ENCODE results near the gene SINHCAF. TPM values are rescaled to one million over a fixed set of nuclear protein-coding genes. Genes with fewer than 3 reads are reported as not detected.
"Not testable (repeated sequence)": the region's sequence is repeated elsewhere in the genome, so short reads cannot be mapped to it uniquely, and the experiment has no call there.

The SINHCAF gene
- polyA plus RNA-seq, 1 donor from 2014 or later, result 126 TPM

DNA sequence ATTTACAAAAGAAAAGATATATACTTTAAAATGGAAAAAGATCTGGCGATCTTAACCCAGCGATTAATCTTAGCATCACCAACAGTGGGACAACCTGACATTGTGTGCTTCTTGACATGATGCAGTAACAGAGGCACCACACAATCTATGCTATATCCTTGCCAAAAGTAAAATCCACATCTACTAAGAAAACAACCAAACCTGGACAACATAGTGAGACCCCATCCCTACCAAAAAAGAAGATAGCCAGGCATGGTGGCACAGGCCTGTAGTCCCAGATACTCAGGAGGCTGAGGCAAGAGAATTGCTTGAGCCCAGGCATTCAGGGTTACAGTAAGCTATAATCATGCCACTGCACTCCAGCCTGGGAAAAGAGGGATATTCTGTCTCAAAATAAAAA, 50.5 kb downstream of the SINHCAF start:
- Mint-ChIP-seq H3K27me3 (no peaks in the 10 kb centered on the region), H3K27ac (no peak overlapping the region), H3K36me3 (peaks cover 6% of the 10 kb centered on the region), H3K4me3 (no peak overlapping the region), H3K4me1 (peaks cover 0 to 4% (median 0%) of the 10 kb centered on the region in 3 donors), H3K9me3 (no peaks in the 10 kb centered on the region)

- Mint-ChIP-seq H3K4me1 (peaks cover 0 to 4% (median 0%) of the 10 kb centered on the region in 3 donors), H3K27ac (peak overlapping the region in 1 of 3 donors; percentile 12), H3K4me3 (no peak overlapping the region), H3K27me3 (no peaks in the 10 kb centered on the region), H3K9me3 (no peaks in the 10 kb centered on the region), H3K36me3 (peaks cover 9% of the 10 kb centered on the region)
These were observed 51.2 kb downstream of the SINHCAF start for GRCh38 chr12:31274520-31275300.

GRCh38 chr12:31273794-31274193, 52.2 kb downstream of the SINHCAF start:
- not testable (repeated sequence) for H3K27ac Mint-ChIP-seq, H3K9me3 Mint-ChIP-seq, H3K4me1 Mint-ChIP-seq, H3K27me3 Mint-ChIP-seq, H3K4me3 Mint-ChIP-seq
- peaks cover 11% of the 10 kb centered on the region for H3K36me3 Mint-ChIP-seq

GRCh38 chr12:31272607-31273225, 53.2 kb downstream of the SINHCAF start:
- Mint-ChIP-seq H3K4me1 (peaks cover 0 to 4% (median 0%) of the 10 kb centered on the region in 3 donors), H3K27me3 (no peaks in the 10 kb centered on the region), H3K9me3 (no peaks in the 10 kb centered on the region), H3K36me3 (peaks cover 5% of the 10 kb centered on the region), H3K4me3 (no peak overlapping the region), H3K27ac (peak overlapping the region in 1 of 3 donors; percentile 64)

- Mint-ChIP-seq H3K27ac (no peak overlapping the region), H3K9me3 (no peaks in the 10 kb centered on the region)
These were observed 58.0 kb downstream of the SINHCAF start for GRCh38 chr12:31267966-31268365.

DNA sequence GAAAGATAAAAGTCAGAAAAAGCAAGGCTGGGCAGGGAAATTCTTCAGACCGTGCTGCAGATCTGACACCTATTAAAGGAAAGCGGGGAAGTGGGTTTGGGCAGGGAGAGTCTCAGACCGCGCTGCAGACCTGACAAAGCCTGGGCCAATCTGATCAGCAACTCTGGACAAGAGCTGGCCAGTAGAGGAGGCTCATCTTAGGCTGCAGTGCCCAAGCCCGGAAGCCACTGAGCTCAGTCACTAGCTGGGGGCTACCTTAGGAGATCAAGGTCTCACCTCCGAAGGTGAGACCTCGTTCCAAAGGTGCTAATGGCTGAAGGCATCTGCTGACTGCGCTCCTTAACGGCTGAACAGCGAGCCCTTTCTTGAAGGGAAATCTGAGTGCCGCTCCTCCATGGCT, 60.2 kb downstream of the SINHCAF start:
- no peaks in the 10 kb centered on the region for H3K27me3 Mint-ChIP-seq
- H3K4me1 Mint-ChIP-seq, result no peaks in the 10 kb centered on the region
- no peak overlapping the region for H3K27ac Mint-ChIP-seq
- H3K4me3 Mint-ChIP-seq, result no peak overlapping the region
- H3K9me3 Mint-ChIP-seq, result no peaks in the 10 kb centered on the region
- peaks cover 7% of the 10 kb centered on the region for H3K36me3 Mint-ChIP-seq

More at GRCh38 chr12:31267966-31268365, 58.0 kb downstream of the SINHCAF start:
- H3K36me3 Mint-ChIP-seq, result peaks cover 7% of the 10 kb centered on the region
- H3K4me3 Mint-ChIP-seq, result no peak overlapping the region
- H3K27me3 Mint-ChIP-seq, result no peaks in the 10 kb centered on the region
- H3K4me1 Mint-ChIP-seq, result peaks cover 0 to 4% (median 0%) of the 10 kb centered on the region in 3 donors

DNA sequence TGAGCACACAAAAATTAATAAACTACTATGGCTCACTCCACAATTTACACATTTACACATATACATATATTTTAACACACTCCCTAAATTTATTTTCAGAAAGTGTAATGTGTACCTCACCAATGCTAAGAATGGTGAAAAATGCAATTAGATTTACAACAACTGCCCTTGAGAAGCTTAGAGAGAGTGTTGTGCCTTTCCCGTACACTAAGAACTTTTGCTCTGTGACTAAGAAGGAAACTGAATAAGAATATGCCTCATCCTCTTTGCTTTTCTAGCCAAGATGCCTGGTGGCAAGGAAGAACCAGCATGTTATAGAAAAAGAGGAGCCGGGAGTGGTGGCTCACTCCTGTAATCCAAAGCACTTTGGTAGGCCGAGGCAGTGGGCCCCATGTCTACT, 62.3 kb downstream of the SINHCAF start:
- H3K27ac Mint-ChIP-seq, result no peak overlapping the region

GRCh38 chr12:31261744-31262143, 64.2 kb downstream of the SINHCAF start:
- Mint-ChIP-seq H3K36me3 (no peaks in the 10 kb centered on the region), H3K4me3 (no peak overlapping the region), H3K27ac (no peak overlapping the region), H3K4me1 (no peaks in the 10 kb centered on the region), H3K9me3 (no peaks in the 10 kb centered on the region), H3K27me3 (no peaks in the 10 kb centered on the region)

More for the DNA sequence above, 62.3 kb downstream of the SINHCAF start:
- Mint-ChIP-seq H3K4me3 (no peak overlapping the region), H3K27me3 (no peaks in the 10 kb centered on the region), H3K36me3 (peaks cover 2% of the 10 kb centered on the region), H3K4me1 (no peaks in the 10 kb centered on the region), H3K9me3 (no peaks in the 10 kb centered on the region)

GRCh38 chr12:31260840-31261239, 65.1 kb downstream of the SINHCAF start:
- Mint-ChIP-seq H3K9me3 (no peaks in the 10 kb centered on the region), H3K4me3 (no peak overlapping the region), H3K36me3 (no peaks in the 10 kb centered on the region), H3K27ac (no peak overlapping the region), H3K4me1 (no peaks in the 10 kb centered on the region), H3K27me3 (no peaks in the 10 kb centered on the region)

GRCh38 chr12:31259136-31259886, 66.6 kb downstream of the SINHCAF start:
- H3K4me1 Mint-ChIP-seq, result no peaks in the 10 kb centered on the region
- H3K36me3 Mint-ChIP-seq, result no peaks in the 10 kb centered on the region
- no peak overlapping the region for H3K4me3 Mint-ChIP-seq
- H3K27me3 Mint-ChIP-seq, result no peaks in the 10 kb centered on the region
- no peaks in the 10 kb centered on the region for H3K9me3 Mint-ChIP-seq
- H3K27ac Mint-ChIP-seq, result no peak overlapping the region

GRCh38 chr12:31257784-31258183, 68.2 kb downstream of the SINHCAF start:
- H3K9me3 Mint-ChIP-seq, result no peaks in the 10 kb centered on the region
- H3K36me3 Mint-ChIP-seq, result no peaks in the 10 kb centered on the region
- no peak overlapping the region for H3K4me3 Mint-ChIP-seq
- no peak overlapping the region for H3K27ac Mint-ChIP-seq
- no peaks in the 10 kb centered on the region for H3K27me3 Mint-ChIP-seq
- H3K4me1 Mint-ChIP-seq, result no peaks in the 10 kb centered on the region

DNA sequence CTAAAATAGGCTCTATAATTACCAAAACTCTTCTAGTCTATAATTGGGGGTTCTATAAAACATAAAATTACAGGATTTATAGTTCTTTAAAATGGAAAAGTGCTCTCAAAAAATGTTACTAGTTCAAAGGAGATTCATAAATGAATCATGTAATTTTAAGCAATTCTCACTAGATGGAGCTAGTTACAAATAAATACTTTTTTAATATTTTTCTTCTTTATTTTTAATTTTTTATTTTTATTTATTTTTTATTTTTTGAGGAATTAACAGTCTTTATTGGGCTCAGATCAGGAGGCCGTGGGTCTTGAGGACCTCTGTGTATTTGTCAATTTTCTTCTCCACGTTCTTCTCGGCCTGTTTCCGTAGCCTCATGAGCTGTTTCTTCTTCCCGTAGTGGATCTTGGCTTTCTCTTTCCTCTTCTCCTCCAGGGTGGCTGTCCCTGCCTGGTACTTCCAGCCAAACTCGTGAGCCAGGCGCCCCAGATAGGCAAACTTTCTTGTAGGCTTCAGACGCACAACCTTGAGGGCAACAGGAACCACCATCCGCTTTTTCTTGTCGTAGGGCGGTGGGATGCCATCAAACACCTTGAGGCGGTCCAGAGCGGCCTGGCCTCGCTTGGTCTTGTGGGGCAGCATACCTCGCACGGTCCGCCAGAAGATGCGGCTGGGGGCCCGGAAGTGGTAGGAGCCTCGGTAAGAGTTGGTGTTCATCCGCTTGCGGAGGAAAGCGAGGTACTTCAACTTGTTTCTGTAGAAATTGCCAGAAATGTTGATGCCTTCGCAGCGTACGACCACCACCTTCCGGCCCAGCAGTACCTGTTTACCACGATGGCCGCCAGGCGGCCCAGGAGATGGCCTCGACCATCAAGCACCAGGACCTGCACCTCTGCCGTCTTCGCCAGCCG, 74.0 kb downstream of the SINHCAF start:
- H3K4me3 Mint-ChIP-seq, result peak overlapping the region; percentile 29 to 86 (median 60)
- not testable (repeated sequence) for H3K4me1 Mint-ChIP-seq, H3K9me3 Mint-ChIP-seq, H3K36me3 Mint-ChIP-seq, H3K27ac Mint-ChIP-seq, H3K27me3 Mint-ChIP-seq

GRCh38 chr12:31250179-31250578, 75.8 kb downstream of the SINHCAF start:
- H3K27ac Mint-ChIP-seq, result no peak overlapping the region
- H3K36me3 Mint-ChIP-seq, result no peaks in the 10 kb centered on the region
- H3K27me3 Mint-ChIP-seq, result no peaks in the 10 kb centered on the region
- H3K4me1 Mint-ChIP-seq, result no peaks in the 10 kb centered on the region
- H3K4me3 Mint-ChIP-seq, result no peak overlapping the region
- no peaks in the 10 kb centered on the region for H3K9me3 Mint-ChIP-seq

GRCh38 chr12:31249356-31249755, 76.6 kb downstream of the SINHCAF start:
- Mint-ChIP-seq H3K36me3 (no peaks in the 10 kb centered on the region), H3K4me3 (no peak overlapping the region), H3K27me3 (no peaks in the 10 kb centered on the region), H3K9me3 (no peaks in the 10 kb centered on the region), H3K4me1 (no peaks in the 10 kb centered on the region), H3K27ac (no peak overlapping the region)
